B cell (primary cell): ENCODE measurements around the gene PLEKHA5. TPM values are rescaled to one million over a fixed set of nuclear protein-coding genes. Genes with fewer than 3 reads are reported as not detected.
"Not testable (repeated sequence)": the region's sequence is repeated elsewhere in the genome, so short reads cannot be mapped to it uniquely, and the experiment has no call there.

Source experiments
- ATAC-seq: fragments of 200-7000 bp; cut with Tn5 transposase; one replicate; pipeline ENCODE4 v1.10.0; 2021; ENCODE audit warnings: low read depth, mild to moderate bottlenecking, moderate number of reproducible peaks, moderate library complexity
- CTCF ChIA-PET: fragments of 350-600 bp; sonication (Branson Sonifier 250); formaldehyde crosslinking; loops from one replicate; lab custom pipeline; 2021; ENCODE audit warnings: antibody characterized with exemption, inconsistent platforms; lab: Charles Lee
- POLR2A ChIA-PET: fragments of 350-600 bp; sonication (Branson Sonifier 250); formaldehyde crosslinking; loops from one replicate; lab custom pipeline; 2021; ENCODE audit warnings: antibody characterized with exemption; lab: Charles Lee
- DNase-seq: peaks from one replicate; pipeline ENCODE4 v3.0.0; 2013
- H2AFZ ChIP-seq: 2 replicates; pipeline ENCODE4 v1.6.1; 2012; ENCODE audit warnings: mild to moderate bottlenecking, low read depth, low read length; ENCODE audit not compliant: insufficient read depth, poor library complexity, severe bottlenecking
- H3K27ac ChIP-seq, 2 donors: 1 replicate in 1 of 2; 2 replicates in 1 of 2; pipeline ENCODE4 v1.5.1; 2012 to 2013; ENCODE audit warnings: low read length in 2 of 2, mild to moderate bottlenecking in 2 of 2, moderate library complexity in 1 of 2
- H3K27me3 ChIP-seq, 4 experiments: fragments of 200-600 bp in 1 of 4; sonication (generic) in 1 of 4; replicated peaks in 1 of 4; 1 replicate in 2 of 4; 2 replicates in 2 of 4; pipeline versions ENCODE4 v1.6.1 to v1.7.0; 2013 to 2016; ENCODE audit warnings: low read length in 3 of 4, mild to moderate bottlenecking in 2 of 4, mixed read lengths in 1 of 4, moderate library complexity in 1 of 4; ENCODE audit not compliant: insufficient read depth in 4 of 4, control insufficient read depth in 3 of 4; ENCODE audit errors: control extremely low read depth in 1 of 4
- H3K36me3 ChIP-seq, 2 experiments: replicated peaks in 1 of 2; 1 replicate in 1 of 2; 2 replicates in 1 of 2; pipeline versions ENCODE4 v1.6.1 to v1.7.1; 2013; ENCODE audit warnings: low read length in 1 of 2; ENCODE audit not compliant: insufficient read depth in 2 of 2, control insufficient read depth in 1 of 2; ENCODE audit errors: control extremely low read depth in 1 of 2, extremely low read depth in 1 of 2
- H3K4me1 ChIP-seq, 2 donors: fragments of 200-600 bp in 1 of 2; sonication (generic) in 1 of 2; 1 replicate in 1 of 2; 2 replicates in 1 of 2; pipeline versions ENCODE4 v1.5.1 to v1.6.1; 2013 to 2017; ENCODE audit warnings: low read length in 2 of 2; ENCODE audit not compliant: control insufficient read depth in 2 of 2, insufficient read depth in 2 of 2
- H3K4me2 ChIP-seq: replicated peaks from 2 replicates; pipeline ENCODE3; 2012; ENCODE audit warnings: mild to moderate bottlenecking, low read depth, low read length; ENCODE audit not compliant: poor library complexity, severe bottlenecking
- H3K4me3 ChIP-seq, 5 experiments: fragments of 200-600 bp in 1 of 5; sonication (generic) in 1 of 5; 1 replicate in 3 of 5; 2 replicates in 2 of 5; pipeline versions ENCODE4 v1.5.1 to v1.7.0; 2011 to 2016; ENCODE audit warnings: low read length in 4 of 5, mild to moderate bottlenecking in 4 of 5, low read depth in 2 of 5, control low read depth in 1 of 5, moderate library complexity in 1 of 5; ENCODE audit not compliant: insufficient read depth in 1 of 5; ENCODE audit errors: control extremely low read depth in 1 of 5, extremely low read depth in 1 of 5
- H3K79me2 ChIP-seq: fragments of 200-600 bp; sonication (generic); one replicate; pipeline ENCODE4 v1.6.0; 2016; ENCODE audit warnings: low read length; ENCODE audit not compliant: control insufficient read depth, insufficient read depth
- H3K9ac ChIP-seq: fragments of 200-600 bp; sonication (generic); 2 replicates; pipeline ENCODE4 v1.6.1; 2017; ENCODE audit warnings: mild to moderate bottlenecking, low read length, moderate library complexity
- H3K9me3 ChIP-seq, 3 donors: one replicate each; pipeline versions ENCODE4 v1.6.1 to v1.7.1; 2013; ENCODE audit warnings: low read length in 2 of 3; ENCODE audit not compliant: control insufficient read depth in 2 of 3, insufficient read depth in 1 of 3; ENCODE audit errors: control extremely low read depth in 1 of 3
- H4K20me1 ChIP-seq: 2 replicates; pipeline ENCODE4 v1.6.0; 2012; ENCODE audit warnings: mild to moderate bottlenecking, low read length; ENCODE audit not compliant: insufficient read depth, control insufficient read depth, poor library complexity, severe bottlenecking
- H3K27ac Mint-ChIP-seq: one replicate; pipeline ENCODE4 v1.8.0; 2021; ENCODE audit warnings: mixed read lengths
- H3K27me3 Mint-ChIP-seq: one replicate; pipeline ENCODE4 v1.8.0; 2021; ENCODE audit warnings: mixed read lengths
- H3K4me1 Mint-ChIP-seq: one replicate; pipeline ENCODE4 v1.8.0; 2021; ENCODE audit warnings: mixed read lengths
- H3K4me3 Mint-ChIP-seq: one replicate; pipeline ENCODE4 v1.8.0; 2021; ENCODE audit warnings: mixed read lengths
- H3K9me3 Mint-ChIP-seq: one replicate; pipeline ENCODE4 v1.8.0; 2022; ENCODE audit warnings: mixed read lengths; ENCODE audit not compliant: insufficient read depth
- CTCF ChIP-seq: fragments of 200-600 bp; IDR thresholded peaks from one replicate; pipeline ENCODE4 v1.8.0; 2022; ENCODE audit warnings: antibody characterized with exemption, mild to moderate bottlenecking
- EZH2 ChIP-seq: IDR thresholded peaks from 2 replicates; pipeline ENCODE4 v1.6.1; 2012; ENCODE audit warnings: borderline replicate concordance, low read depth, mild to moderate bottlenecking, moderate library complexity, low read length; ENCODE audit not compliant: insufficient read depth, poor library complexity, severe bottlenecking
- WGBS: methylation state at CpG from one replicate; pipeline ENCODE4 v1.1.5; 2013; ENCODE audit warnings: missing lambda C conversion rate; ENCODE audit not compliant: insufficient coverage; 5-methylcytosine and 5-hydroxymethylcytosine counted together
- intact Hi-C: fragments of 100-400 bp; cut with micrococcal nuclease; formaldehyde crosslinking; loops from one replicate; pipeline ENCODE4 v1.10.0; 2022
- polyA plus RNA-seq: library from polyadenylated mRNA; depleted of rRNA; stranded (reverse); fragments of >200 nt; gene quantifications from 2 replicates; pipeline ENCODE4 v1.2.3, GENCODE V29; 2012
- total RNA-seq, 2 donors: library from RNA; stranded (reverse); fragments of 120-200 nt in 1 of 2; gene quantifications; 1 replicate in 1 of 2; 2 replicates in 1 of 2; pipeline versions ENCODE4 v1.2.3 to v1.2.4, GENCODE V29; 2013 to 2022

The PLEKHA5 gene
- total and polyA plus RNA-seq, 2 donors (not counting 1 experiment from before 2014, with no cell fraction given): 0.03 to 0.22 TPM

GRCh38 chr12:19168644-19169043, 39.1 kb downstream of the PLEKHA5 start:
- no peak overlapping the region for H3K27ac Mint-ChIP-seq
- ChIA-PET POLR2A (no interaction called here), CTCF (no interaction called here)
- Histone ChIP-seq H3K27me3 (no peaks in the 10 kb centered on the region), H3K27ac (no peak overlapping the region), H3K4me1 (no peaks in the 10 kb centered on the region), H3K4me3 (no peak overlapping the region), H3K79me2 (no peaks in the 10 kb centered on the region), H3K4me2 (no peak overlapping the region), H3K9ac (no peak overlapping the region), H4K20me1 (no peaks in the 10 kb centered on the region), H3K36me3 (no peaks in the 10 kb centered on the region), H3K9me3 (no peaks in the 10 kb centered on the region), H2AFZ (no peak overlapping the region)
- TF ChIP-seq EZH2: no peak
- TF ChIP-seq CTCF: no peak
- no peaks in the 10 kb centered on the region for H3K9me3 Mint-ChIP-seq
- intact Hi-C loops: no loop called here
- H3K4me1 Mint-ChIP-seq: no peaks in the 10 kb centered on the region
- DNase-seq (no peak), ATAC-seq (no peak)
- no peak overlapping the region for H3K4me3 Mint-ChIP-seq
- H3K27me3 Mint-ChIP-seq: no peaks in the 10 kb centered on the region

GRCh38 chr12:19169222-19169621, 39.7 kb downstream of the PLEKHA5 start:
- Histone ChIP-seq H4K20me1 (no peaks in the 10 kb centered on the region), H3K4me3 (no peak overlapping the region), H3K79me2 (no peaks in the 10 kb centered on the region), H3K27me3 (no peaks in the 10 kb centered on the region), H3K9me3 (no peaks in the 10 kb centered on the region), H3K4me2 (no peak overlapping the region), H3K4me1 (no peaks in the 10 kb centered on the region), H3K9ac (no peak overlapping the region), H3K27ac (no peak overlapping the region), H3K36me3 (no peaks in the 10 kb centered on the region), H2AFZ (no peak overlapping the region)
- CTCF ChIA-PET: no interaction called here
- no peak for ATAC-seq
- TF ChIP-seq CTCF: no peak
- TF ChIP-seq EZH2: no peak
- Mint-ChIP-seq H3K27ac (no peak overlapping the region), H3K4me3 (no peak overlapping the region), H3K4me1 (no peaks in the 10 kb centered on the region), H3K27me3 (no peaks in the 10 kb centered on the region), H3K9me3 (no peaks in the 10 kb centered on the region)
- intact Hi-C loops: no loop called here
- POLR2A ChIA-PET: no interaction called here
- DNase-seq: no peak
- 86% methylated on average over 1 of the region's 1 CpG for WGBS

GRCh38 chr12:19170286-19170685, 40.8 kb downstream of the PLEKHA5 start:
- H3K27me3 ChIP-seq, DNase-seq, H3K9me3 ChIP-seq, H3K36me3 ChIP-seq, POLR2A ChIA-PET, CTCF ChIA-PET, H3K4me2 ChIP-seq, H3K4me1 Mint-ChIP-seq, H3K27ac Mint-ChIP-seq, H3K9ac ChIP-seq, ATAC-seq, H3K9me3 Mint-ChIP-seq, intact Hi-C loops, H3K4me3 Mint-ChIP-seq, H3K4me3 ChIP-seq, H3K27me3 Mint-ChIP-seq, H3K4me1 ChIP-seq, H4K20me1 ChIP-seq, H2AFZ ChIP-seq, H3K27ac ChIP-seq, H3K79me2 ChIP-seq: not testable (repeated sequence)
- 89% methylated on average over 3 of the region's 9 CpGs for WGBS
